HCT116 (cell line): ENCODE results near the gene RNF34. TPM values are rescaled to one million over a fixed set of nuclear protein-coding genes. Genes with fewer than 3 reads are reported as not detected.

Source experiments
- ATAC-seq: fragments of 200-7000 bp; cut with Tn5 transposase; 2 replicates; pipeline ENCODE4 v1.9.1; 2020; ENCODE audit warnings: mild to moderate bottlenecking, moderate library complexity
- BruUV-seq: library from RNA; stranded (reverse); fragments of 400-500 nt; replicated peaks from 2 replicates; lab custom pipeline; 2021; lab: Mats Ljungman, UMichigan
- CTCF ChIA-PET: fragments of 300-600 bp; sonication (Branson Sonifier 250); formaldehyde crosslinking; loops from one replicate; lab custom pipeline; 2021; ENCODE audit warnings: antibody characterized with exemption; lab: Charles Lee
- POLR2A ChIA-PET: fragments of 300-600, 350-600 bp; sonication (Branson Sonifier 250); formaldehyde crosslinking; loops from one replicate; lab custom pipeline; 2021; ENCODE audit warnings: antibody characterized with exemption; lab: Charles Lee
- RAD21 ChIA-PET, 2 experiments: fragments of 300-600 bp; sonication (Branson Sonifier 250); formaldehyde crosslinking; loops; one replicate each; lab custom pipeline; 2023; ENCODE audit warnings: low total read pairs in 2 of 2; ENCODE audit not compliant: uncharacterized antibody in 2 of 2, unreplicated experiment in 2 of 2, low non-redundant PET in 1 of 2; lab: Charles Lee
- DNase-seq: peaks from one replicate; pipeline ENCODE4 v3.0.0-alpha.2; 2010; ENCODE audit warnings: low read depth, low spot score
- H2AFZ ChIP-seq: fragments of 200-600 bp; shearing (Covaris generic), sonication (generic); 2 replicates; pipeline ENCODE4 v1.6.1; 2017; ENCODE audit warnings: low read depth, mixed run types, mixed read lengths, antibody characterized with exemption, low read length; ENCODE audit not compliant: poor library complexity, severe bottlenecking
- H3K27ac ChIP-seq: 2 replicates; pipeline ENCODE4 v1.5.1; 2012; ENCODE audit warnings: low read depth, low read length
- H3K27me3 ChIP-seq: fragments of 200-600 bp; sonication (generic); 2 replicates; pipeline ENCODE4 v1.6.1; 2016; ENCODE audit warnings: mixed run types, low read length, mixed read lengths; ENCODE audit not compliant: insufficient read depth
- H3K36me3 ChIP-seq, 2 experiments: fragments of 200-500 bp in 1 of 2; fragments of 200-600 bp in 1 of 2; sonication (Bioruptor generic) in 1 of 2; sonication (generic) in 1 of 2; 2 replicates each; pipeline versions ENCODE4 v1.5.1 to v1.6.1; 2014 to 2016; ENCODE audit warnings: low read length in 2 of 2, inconsistent platforms in 1 of 2, mixed read lengths in 1 of 2, mixed run types in 1 of 2; ENCODE audit not compliant: insufficient read depth in 2 of 2, control insufficient read depth in 1 of 2
- H3K4me1 ChIP-seq, 2 experiments: fragments of 200-600 bp in 1 of 2; sonication (generic) in 1 of 2; 2 replicates each; pipeline versions ENCODE4 v1.5.1 to v1.6.1; 2012 to 2017; ENCODE audit warnings: low read length in 2 of 2, inconsistent platforms in 1 of 2, mild to moderate bottlenecking in 1 of 2, mixed read lengths in 1 of 2, mixed run types in 1 of 2, moderate library complexity in 1 of 2; ENCODE audit not compliant: insufficient read depth in 2 of 2, control insufficient read depth in 1 of 2
- H3K4me2 ChIP-seq: fragments of 200-600 bp; sonication (generic); 2 replicates; pipeline ENCODE4 v1.6.1; 2017; ENCODE audit warnings: mixed run types, low read length, mixed read lengths
- H3K4me3 ChIP-seq, 2 experiments: fragments of 200-600 bp in 1 of 2; sonication (generic) in 1 of 2; replicated peaks in 1 of 2; 2 replicates each; pipeline ENCODE4 v1.5.1; 2011 to 2016; ENCODE audit warnings: low read length in 2 of 2, control low read depth in 1 of 2, low read depth in 1 of 2, mild to moderate bottlenecking in 1 of 2, mixed read lengths in 1 of 2, mixed run types in 1 of 2
- H3K79me2 ChIP-seq: fragments of 200-600 bp; sonication (generic); 2 replicates; pipeline ENCODE4 v1.6.1; 2017; ENCODE audit warnings: mild to moderate bottlenecking, mixed run types, low read length, moderate library complexity, mixed read lengths; ENCODE audit not compliant: insufficient read depth
- H3K9ac ChIP-seq: fragments of 200-600 bp; sonication (generic); 2 replicates; pipeline ENCODE4 v1.6.1; 2016; ENCODE audit warnings: low read length, mixed read lengths
- H3K9me2 ChIP-seq: fragments of 200-600 bp; sonication (generic), shearing (Covaris generic); 2 replicates; pipeline ENCODE4 v1.6.1; 2017; ENCODE audit warnings: mixed run types, mild to moderate bottlenecking, moderate library complexity; ENCODE audit not compliant: insufficient read depth
- H3K9me3 ChIP-seq, 2 experiments: fragments of 200-500 bp in 1 of 2; fragments of 200-600 bp in 1 of 2; sonication (Bioruptor generic) in 1 of 2; sonication (generic) in 1 of 2; 2 replicates each; pipeline ENCODE4 v1.6.1; 2014 to 2017; ENCODE audit warnings: low read length in 2 of 2, mixed read lengths in 2 of 2, inconsistent platforms in 1 of 2, low read depth in 1 of 2, mild to moderate bottlenecking in 1 of 2, mixed run types in 1 of 2, moderate library complexity in 1 of 2; ENCODE audit not compliant: control insufficient read depth in 1 of 2, insufficient read depth in 1 of 2
- H4K20me1 ChIP-seq: fragments of 200-600 bp; sonication (generic), shearing (Covaris generic); 2 replicates; pipeline ENCODE4 v1.6.1; 2017; ENCODE audit warnings: mixed run types, mild to moderate bottlenecking, moderate library complexity; ENCODE audit not compliant: insufficient read depth
- ATF3 ChIP-seq: IDR thresholded peaks from 2 replicates; pipeline ENCODE4 v1.6.1; 2012
- CBX3 ChIP-seq: IDR thresholded peaks from 2 replicates; pipeline ENCODE4 v1.6.1; 2012; ENCODE audit warnings: low read depth
- EGR1 ChIP-seq: IDR thresholded peaks from 2 replicates; pipeline ENCODE4 v1.6.1; 2012; ENCODE audit warnings: low read depth
- EZH2 ChIP-seq: fragments of 200-600 bp; sonication (generic); IDR thresholded peaks from 2 replicates; pipeline ENCODE4 v1.6.1; 2017; ENCODE audit warnings: antibody characterized with exemption, mixed run types
- EZH2phosphoT487 ChIP-seq: fragments of 200-600 bp; IDR thresholded peaks from 2 replicates; pipeline ENCODE4 v1.6.1; 2018; ENCODE audit warnings: antibody characterized with exemption, borderline replicate concordance
- FOSL1 ChIP-seq: IDR thresholded peaks from 2 replicates; pipeline ENCODE4 v1.6.1; 2012; ENCODE audit warnings: low read depth
- JUND ChIP-seq: IDR thresholded peaks from 2 replicates; pipeline ENCODE4 v1.6.1; 2012
- POLR2AphosphoS5 ChIP-seq: IDR thresholded peaks from 2 replicates; pipeline ENCODE4 v1.6.1; 2011; ENCODE audit warnings: mild to moderate bottlenecking, low read depth, low read length, moderate library complexity
- RAD21 ChIP-seq: IDR thresholded peaks from 2 replicates; pipeline ENCODE4 v1.6.1; 2012; ENCODE audit warnings: low read depth, mild to moderate bottlenecking
- REST ChIP-seq: IDR thresholded peaks from 2 replicates; pipeline ENCODE4 v1.6.1; 2012; ENCODE audit warnings: low read depth
- SIN3A ChIP-seq: IDR thresholded peaks from 2 replicates; pipeline ENCODE4 v1.6.1; 2012; ENCODE audit warnings: low read depth
- SRF ChIP-seq: IDR thresholded peaks from 2 replicates; pipeline ENCODE4 v1.6.1; 2012; ENCODE audit warnings: low read depth
- YY1 ChIP-seq: IDR thresholded peaks from 2 replicates; pipeline ENCODE4 v1.6.1; 2011; ENCODE audit warnings: low read length, low read depth, moderate library complexity, mild to moderate bottlenecking; ENCODE audit not compliant: insufficient replicate concordance; ENCODE audit errors: extremely low read depth
- ZFX ChIP-seq: fragments of 450-650 bp; IDR thresholded peaks from 2 replicates; pipeline ENCODE4 v1.6.1; 2017
- ZNF274 ChIP-seq: fragments of 200-500 bp; sonication (Bioruptor generic); IDR thresholded peaks from 2 replicates; pipeline ENCODE4 v1.6.1; 2014; ENCODE audit warnings: mild to moderate bottlenecking, low read depth, low read length, inconsistent platforms
- intact Hi-C: fragments of 100-400 bp; cut with micrococcal nuclease; formaldehyde crosslinking; loops from 2 replicates; pipeline ENCODE4 v1.10.0; 2022
- total RNA-seq: library from RNA; stranded (reverse); gene quantifications from one replicate; pipeline ENCODE4 v1.2.1, GENCODE V29; 2021; ENCODE audit not compliant: unreplicated experiment
- TF ChIP-seq, protein P1 (sequence below): IDR thresholded peaks from 2 replicates; pipeline ENCODE4 v1.6.1; 2012
- TF ChIP-seq, protein P2 (sequence below): IDR thresholded peaks from 2 replicates; pipeline ENCODE4 v1.6.1; 2011; ENCODE audit warnings: mild to moderate bottlenecking, low read length, moderate library complexity; ENCODE audit not compliant: insufficient replicate concordance; ENCODE audit errors: extremely low read depth

The RNF34 gene
- total RNA-seq, 1 experiment from 2014 or later: 47.8 TPM

GRCh38 chr12:121452985-121453360, 53.1 kb downstream of the RNF34 start (continued):
- TF ChIP-seq REST (no peak), RAD21 (no peak), ZNF274 (no peak), YY1 (no peak), SRF (no peak), ZFX (no peak), ATF3 (no peak), JUND (no peak)
- TF ChIP-seq, protein P1, sequence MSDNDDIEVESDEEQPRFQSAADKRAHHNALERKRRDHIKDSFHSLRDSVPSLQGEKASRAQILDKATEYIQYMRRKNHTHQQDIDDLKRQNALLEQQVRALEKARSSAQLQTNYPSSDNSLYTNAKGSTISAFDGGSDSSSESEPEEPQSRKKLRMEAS: no peak

- ChIA-PET RAD21 (no interaction called here), CTCF (no interaction called here), POLR2A (no interaction called here)
- no peak for ATAC-seq
- Histone ChIP-seq H4K20me1 (no peaks in the 10 kb centered on the region), H3K27me3 (no peaks in the 10 kb centered on the region), H3K27ac (no peak overlapping the region), H3K79me2 (peaks cover 50% of the 10 kb centered on the region), H3K4me1 (no peaks in the 10 kb centered on the region), H3K4me2 (no peak overlapping the region), H3K9ac (no peak overlapping the region), H3K36me3 (peaks cover 0 to 5% of the 10 kb centered on the region in 2 experiments; a peak in 2 of 4 replicates), H3K9me2 (no peaks in the 10 kb centered on the region), H3K9me3 (no peaks in the 10 kb centered on the region), H2AFZ (no peak overlapping the region), H3K4me3 (no peak overlapping the region)
- DNase-seq: no peak
- no TSS peak for BruUV-seq
- intact Hi-C loops: no loop called here
- TF ChIP-seq EZH2phosphoT487 (no peak), ZNF274 (no peak), POLR2AphosphoS5 (no peak), FOSL1 (no peak), ZFX (no peak), EGR1 (no peak), EZH2 (no peak), SIN3A (no peak), SRF (no peak), RAD21 (no peak), CBX3 (no peak)
- TF ChIP-seq, protein P1: no peak
- TF ChIP-seq, protein P2, sequence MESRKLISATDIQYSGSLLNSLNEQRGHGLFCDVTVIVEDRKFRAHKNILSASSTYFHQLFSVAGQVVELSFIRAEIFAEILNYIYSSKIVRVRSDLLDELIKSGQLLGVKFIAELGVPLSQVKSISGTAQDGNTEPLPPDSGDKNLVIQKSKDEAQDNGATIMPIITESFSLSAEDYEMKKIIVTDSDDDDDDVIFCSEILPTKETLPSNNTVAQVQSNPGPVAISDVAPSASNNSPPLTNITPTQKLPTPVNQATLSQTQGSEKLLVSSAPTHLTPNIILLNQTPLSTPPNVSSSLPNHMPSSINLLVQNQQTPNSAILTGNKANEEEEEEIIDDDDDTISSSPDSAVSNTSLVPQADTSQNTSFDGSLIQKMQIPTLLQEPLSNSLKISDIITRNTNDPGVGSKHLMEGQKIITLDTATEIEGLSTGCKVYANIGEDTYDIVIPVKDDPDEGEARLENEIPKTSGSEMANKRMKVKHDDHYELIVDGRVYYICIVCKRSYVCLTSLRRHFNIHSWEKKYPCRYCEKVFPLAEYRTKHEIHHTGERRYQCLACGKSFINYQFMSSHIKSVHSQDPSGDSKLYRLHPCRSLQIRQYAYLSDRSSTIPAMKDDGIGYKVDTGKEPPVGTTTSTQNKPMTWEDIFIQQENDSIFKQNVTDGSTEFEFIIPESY: no peak
These were observed 53.7 kb downstream of the RNF34 start for GRCh38 chr12:121453629-121454028.
